Smooth muscle cell (in vitro differentiated cells): ENCODE measurements around the gene AGAP1. TPM values are rescaled to one million over a fixed set of nuclear protein-coding genes. Genes with fewer than 3 reads are reported as not detected.

Source experiments
- DNase-seq: peaks from one replicate; lab custom pipeline; 2025; ENCODE audit not compliant: unreplicated experiment; lab: John Stamatoyannopoulos, UW
- H2AFZ ChIP-seq: fragments of 200-600 bp; sonication (generic); 2 replicates; pipeline ENCODE4 v1.6.0; 2016; ENCODE audit warnings: antibody characterized with exemption, low read depth, mild to moderate bottlenecking
- H3F3A ChIP-seq: fragments of 200-600 bp; sonication (generic); 2 replicates; pipeline ENCODE4 v1.6.0; 2017; ENCODE audit warnings: antibody characterized with exemption, low read depth
- H3K27ac ChIP-seq: fragments of 200-600 bp; sonication (generic); 2 replicates; pipeline ENCODE4 v1.5.1; 2016; ENCODE audit warnings: low read depth, mild to moderate bottlenecking
- H3K27me3 ChIP-seq: fragments of 200-600 bp; sonication (generic); 2 replicates; pipeline ENCODE4 v1.6.1; 2016; ENCODE audit warnings: low read depth, mild to moderate bottlenecking
- H3K36me3 ChIP-seq: fragments of 200-600 bp; sonication (generic); 2 replicates; pipeline ENCODE4 v1.5.1; 2016; ENCODE audit warnings: low read depth
- H3K4me1 ChIP-seq: fragments of 200-600 bp; sonication (generic); 2 replicates; pipeline ENCODE4 v1.5.1; 2016; ENCODE audit warnings: low read depth
- H3K4me2 ChIP-seq: fragments of 200-600 bp; sonication (generic); 2 replicates; pipeline ENCODE4 v1.6.0; 2016; ENCODE audit warnings: mild to moderate bottlenecking
- H3K4me3 ChIP-seq: fragments of 200-600 bp; sonication (generic); 2 replicates; pipeline ENCODE4 v1.5.1; 2016; ENCODE audit warnings: mild to moderate bottlenecking
- H3K79me2 ChIP-seq: fragments of 200-600 bp; sonication (generic); 2 replicates; pipeline ENCODE4 v1.6.0; 2016; ENCODE audit warnings: low read depth, mild to moderate bottlenecking
- H3K9ac ChIP-seq: fragments of 200-600 bp; sonication (generic); 2 replicates; pipeline ENCODE4 v1.6.0; 2016; ENCODE audit warnings: low read depth
- H3K9me3 ChIP-seq: fragments of 200-600 bp; sonication (generic); replicated peaks from 2 replicates; pipeline ENCODE4 v1.5.1; 2016; ENCODE audit warnings: low read depth
- H4K20me1 ChIP-seq: fragments of 200-600 bp; sonication (generic); 2 replicates; pipeline ENCODE4 v1.6.0; 2016; ENCODE audit warnings: low read depth
- CTCF ChIP-seq: fragments of 200-600 bp; sonication (generic); IDR thresholded peaks from 2 replicates; pipeline ENCODE4 v1.5.1; 2017; ENCODE audit warnings: borderline replicate concordance, mild to moderate bottlenecking, antibody characterized with exemption; ENCODE audit not compliant: insufficient read depth, poor library complexity, severe bottlenecking
- WGBS: methylation state at CpG from one replicate; pipeline ENCODE4 v1.1.7; 2016; ENCODE audit warnings: low lambda C conversion rate; 5-methylcytosine and 5-hydroxymethylcytosine counted together
- polyA plus RNA-seq: library from polyadenylated mRNA; unstranded; fragments of >200 nt; fragmentation: Nextera tagmentation; extraction: Ambion mirVana; gene quantifications from 2 replicates; pipeline ENCODE4 v1.2.1, GENCODE V29; 2016
- total RNA-seq: library from RNA; depleted of rRNA; stranded (reverse); fragments of >200 nt; gene quantifications from 2 replicates; pipeline ENCODE4 v1.2.3, GENCODE V29; 2014

Gene AGAP1
- total and polyA plus RNA-seq, 2 experiments from 2014 or later, result 3.9 to 9.8 TPM

GRCh38 chr2:235726554-235726953 lies 232.7 kb downstream of the AGAP1 start:
- Histone ChIP-seq H4K20me1 (peaks cover 24% of the 10 kb centered on the region), H3K36me3 (no peaks in the 10 kb centered on the region), H3K4me1 (no peaks in the 10 kb centered on the region), H3K79me2 (no peaks in the 10 kb centered on the region), H3F3A (no peaks in the 10 kb centered on the region), H3K27me3 (no peaks in the 10 kb centered on the region), H3K27ac (no peak overlapping the region), H3K4me2 (no peak overlapping the region), H3K9me3 (no peaks in the 10 kb centered on the region), H3K9ac (no peak overlapping the region), H2AFZ (no peak overlapping the region), H3K4me3 (no peak overlapping the region)
- no peak for TF ChIP-seq CTCF
- 97% methylated on average over 5 of the region's 5 CpGs for WGBS
- DNase-seq, result no peak

- H3K4me2 ChIP-seq, result no peak overlapping the region
- H2AFZ ChIP-seq, result no peak overlapping the region
- no peaks in the 10 kb centered on the region for H3K79me2 ChIP-seq
- WGBS, result 91% methylated on average over 5 of the region's 5 CpGs
- no peaks in the 10 kb centered on the region for H3F3A ChIP-seq
- no peak overlapping the region for H3K4me3 ChIP-seq
- no peaks in the 10 kb centered on the region for H3K9me3 ChIP-seq
- no peaks in the 10 kb centered on the region for H3K27me3 ChIP-seq
- no peaks in the 10 kb centered on the region for H3K36me3 ChIP-seq
- DNase-seq, result no peak
- H3K27ac ChIP-seq, result no peak overlapping the region
- H3K4me1 ChIP-seq, result no peaks in the 10 kb centered on the region
- TF ChIP-seq CTCF, result no peak
- H3K9ac ChIP-seq, result no peak overlapping the region
- H4K20me1 ChIP-seq, result peaks cover 22% of the 10 kb centered on the region
Observed at GRCh38 chr2:235727174-235727573, 233.3 kb downstream of the AGAP1 start.

- no peaks in the 10 kb centered on the region for H3F3A ChIP-seq
- H3K4me2 ChIP-seq, result no peak overlapping the region
- H4K20me1 ChIP-seq, result peaks cover 21% of the 10 kb centered on the region
- WGBS, result 97% methylated on average over 17 of the region's 17 CpGs
- H2AFZ ChIP-seq, result no peak overlapping the region
- H3K9me3 ChIP-seq, result no peaks in the 10 kb centered on the region
- H3K4me3 ChIP-seq, result no peak overlapping the region
- H3K9ac ChIP-seq, result no peak overlapping the region
- no peaks in the 10 kb centered on the region for H3K36me3 ChIP-seq
- TF ChIP-seq CTCF, result no peak
- DNase-seq, result no peak
- no peaks in the 10 kb centered on the region for H3K27me3 ChIP-seq
- H3K4me1 ChIP-seq, result no peaks in the 10 kb centered on the region
- no peaks in the 10 kb centered on the region for H3K79me2 ChIP-seq
- H3K27ac ChIP-seq, result no peak overlapping the region
Observed at GRCh38 chr2:235727891-235728799, 234.3 kb downstream of the AGAP1 start.
